ENCODE results near the gene S100A6.

The S100A6 gene

DNA sequence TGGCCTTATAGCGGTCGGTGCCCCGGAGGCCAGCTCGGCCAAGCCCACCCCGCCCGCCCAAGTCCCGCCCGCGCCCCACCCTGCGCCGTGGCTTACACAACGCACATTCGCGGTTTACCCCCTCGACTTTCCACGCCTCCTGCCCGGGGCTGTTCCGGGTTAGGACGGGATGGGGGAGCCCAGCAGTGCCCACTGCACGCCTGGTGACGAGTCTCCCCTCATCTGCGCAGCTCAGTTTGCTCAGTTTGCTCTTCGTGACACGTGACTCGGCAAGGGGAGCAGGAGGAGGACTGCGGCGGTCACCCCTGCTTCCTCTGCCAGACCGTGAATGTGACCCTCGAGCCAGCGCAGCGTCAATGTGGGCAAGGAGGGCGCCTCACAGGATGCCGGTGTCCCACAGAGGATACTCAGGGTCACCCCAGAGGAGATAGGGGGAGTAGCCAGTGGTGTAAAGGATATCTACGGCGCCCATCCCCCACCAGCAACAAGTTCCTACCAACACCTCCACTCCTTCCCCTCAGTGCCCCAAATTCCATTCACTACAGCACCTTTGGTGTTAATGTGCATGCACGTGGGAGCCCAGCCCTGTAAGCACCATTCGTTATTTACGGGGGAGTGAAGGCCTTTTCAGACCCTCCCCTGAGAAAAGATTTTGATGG lies 350 bp upstream of the S100A6 start:
- H3K27ac ChIP-seq, result peak overlapping the region; percentile 59; the same call in 1 of the 2 replicates
- TF ChIP-seq, protein P1, sequence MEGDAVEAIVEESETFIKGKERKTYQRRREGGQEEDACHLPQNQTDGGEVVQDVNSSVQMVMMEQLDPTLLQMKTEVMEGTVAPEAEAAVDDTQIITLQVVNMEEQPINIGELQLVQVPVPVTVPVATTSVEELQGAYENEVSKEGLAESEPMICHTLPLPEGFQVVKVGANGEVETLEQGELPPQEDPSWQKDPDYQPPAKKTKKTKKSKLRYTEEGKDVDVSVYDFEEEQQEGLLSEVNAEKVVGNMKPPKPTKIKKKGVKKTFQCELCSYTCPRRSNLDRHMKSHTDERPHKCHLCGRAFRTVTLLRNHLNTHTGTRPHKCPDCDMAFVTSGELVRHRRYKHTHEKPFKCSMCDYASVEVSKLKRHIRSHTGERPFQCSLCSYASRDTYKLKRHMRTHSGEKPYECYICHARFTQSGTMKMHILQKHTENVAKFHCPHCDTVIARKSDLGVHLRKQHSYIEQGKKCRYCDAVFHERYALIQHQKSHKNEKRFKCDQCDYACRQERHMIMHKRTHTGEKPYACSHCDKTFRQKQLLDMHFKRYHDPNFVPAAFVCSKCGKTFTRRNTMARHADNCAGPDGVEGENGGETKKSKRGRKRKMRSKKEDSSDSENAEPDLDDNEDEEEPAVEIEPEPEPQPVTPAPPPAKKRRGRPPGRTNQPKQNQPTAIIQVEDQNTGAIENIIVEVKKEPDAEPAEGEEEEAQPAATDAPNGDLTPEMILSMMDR (conservative IDR thresholded peaks at IDR 0.05), result no peak

GRCh38 chr1:153534925-153535241 lies 908 bp downstream of the S100A6 start:
- TF ChIP-seq, protein P1 (conservative IDR thresholded peaks at IDR 0.05), result no peak
- H3K27ac ChIP-seq, result no peak overlapping the region

DNA sequence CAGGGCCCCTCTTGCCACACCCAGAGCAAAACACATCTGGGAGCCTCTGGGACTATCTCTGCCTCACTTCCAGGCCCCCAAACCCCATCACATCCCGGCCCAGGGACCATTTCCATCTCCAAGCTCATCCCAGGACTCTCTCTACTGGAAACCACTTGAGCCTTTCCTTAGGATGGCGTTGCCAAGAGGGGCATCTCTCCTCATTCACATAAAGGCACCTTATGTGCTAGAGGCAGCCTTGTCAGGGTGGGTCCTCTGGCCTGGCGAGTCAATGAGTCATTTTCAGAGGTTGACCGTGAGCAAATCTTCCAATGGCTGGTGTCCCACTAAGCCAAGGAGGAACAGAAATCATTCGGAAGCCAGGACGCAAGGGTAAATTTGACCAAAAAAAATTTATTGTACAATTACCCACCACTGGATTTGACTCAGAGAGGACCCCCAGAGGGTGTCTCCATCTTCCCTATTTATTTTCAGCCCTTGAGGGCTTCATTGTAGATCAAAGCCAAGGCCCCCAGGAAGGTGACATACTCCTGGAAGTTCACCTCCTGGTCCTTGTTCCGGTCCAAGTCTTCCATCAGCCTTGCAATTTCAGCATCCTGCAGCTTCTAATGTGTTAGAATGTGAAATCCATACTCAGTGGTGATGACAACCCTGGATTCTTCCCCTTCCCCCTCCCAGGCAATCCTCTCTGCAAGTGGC lies 1.4 kb downstream of the S100A6 start:
- TF ChIP-seq, protein P1 (conservative IDR thresholded peaks at IDR 0.05), result no peak
- H3K27ac ChIP-seq, result no peak overlapping the region

DNA sequence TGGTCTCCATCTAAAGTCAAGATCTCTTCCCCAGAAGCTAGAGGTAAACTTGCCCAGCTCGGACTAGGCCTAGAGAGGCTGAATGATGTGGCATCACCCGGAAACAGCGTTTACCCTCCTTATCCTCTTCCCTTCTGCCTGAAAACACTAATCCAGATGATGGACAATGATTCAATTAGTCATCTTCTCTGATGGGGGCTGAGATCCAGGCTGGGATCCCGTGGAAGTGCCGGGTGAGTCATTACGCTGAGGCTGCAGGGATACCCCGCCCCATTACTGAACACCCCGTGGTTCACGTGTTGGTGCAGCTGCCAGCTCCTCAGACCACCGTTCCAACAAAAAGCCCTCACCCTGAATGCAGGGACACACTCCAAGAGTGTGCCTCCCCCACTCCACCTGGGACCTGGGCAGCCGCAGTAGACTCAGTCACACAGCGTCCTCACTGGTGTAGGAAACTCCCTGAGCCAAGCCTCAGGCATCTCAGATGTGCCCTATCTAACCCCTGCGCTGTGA lies 2.0 kb downstream of the S100A6 start:
- no peak overlapping the region for H3K27ac ChIP-seq

GRCh38 chr1:153532769-153533599 lies 2.8 kb downstream of the S100A6 start:
- H3K27ac ChIP-seq, result no peak overlapping the region
- TF ChIP-seq, protein P1 (conservative IDR thresholded peaks at IDR 0.05), result no peak

More for the DNA sequence above, 2.0 kb downstream of the S100A6 start:
- TF ChIP-seq, protein P1 (conservative IDR thresholded peaks at IDR 0.05), result no peak

- TF ChIP-seq, protein P1 (conservative IDR thresholded peaks at IDR 0.05), result no peak
- no peak overlapping the region for H3K27ac ChIP-seq
Observed at GRCh38 chr1:153532181-153532580, 3.6 kb downstream of the S100A6 start.

DNA sequence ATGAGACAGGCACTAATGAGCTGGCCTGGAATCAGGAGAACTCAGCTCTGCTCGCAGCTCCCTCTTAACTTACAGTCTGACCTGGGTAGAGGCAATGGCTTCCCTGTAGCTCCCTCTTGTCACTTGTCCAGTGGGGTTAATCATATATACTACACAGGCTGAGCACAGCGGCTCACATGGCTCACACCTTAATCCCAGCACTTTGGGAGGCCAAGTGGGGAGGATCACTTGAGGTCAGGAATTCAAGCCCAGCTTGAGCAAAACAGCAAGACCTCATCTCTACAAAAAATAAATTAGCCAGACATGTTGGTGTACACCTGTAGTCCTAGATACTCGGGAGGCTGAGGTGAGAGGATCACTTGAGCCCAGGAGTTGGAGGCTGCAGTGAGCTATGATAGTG lies 4.2 kb downstream of the S100A6 start:
- H3K27ac ChIP-seq, result no peak overlapping the region
- TF ChIP-seq, protein P1 (conservative IDR thresholded peaks at IDR 0.05), result no peak
